MM.1S (cell line): Measurements from ENCODE around the gene MADD.

Experiments
- DNase-seq: peaks from one replicate; pipeline ENCODE4 v3.0.0-alpha.2; 2015
- H2AFZ ChIP-seq: fragments of 300-600 bp; sonication (generic); 2 replicates; pipeline ENCODE4 v1.6.0; 2016; ENCODE audit warnings: antibody characterized with exemption, low read length
- H3F3A ChIP-seq: fragments of 300-600 bp; sonication (generic); 2 replicates; pipeline ENCODE4 v1.6.1; 2016; ENCODE audit warnings: mild to moderate bottlenecking, antibody characterized with exemption, low read length, moderate library complexity, mixed read lengths; ENCODE audit not compliant: insufficient read depth
- H3K27ac ChIP-seq: fragments of 300-600 bp; sonication (generic); 2 replicates; pipeline ENCODE4 v1.5.1; 2016; ENCODE audit warnings: mild to moderate bottlenecking, low read length
- H3K27me3 ChIP-seq: fragments of 300-600 bp; sonication (generic); replicated peaks from 2 replicates; pipeline ENCODE4 v1.6.0; 2016; ENCODE audit warnings: low read length; ENCODE audit not compliant: insufficient read depth
- H3K36me3 ChIP-seq: fragments of 300-600 bp; sonication (generic); replicated peaks from 2 replicates; pipeline ENCODE4 v1.6.1; 2016; ENCODE audit warnings: mild to moderate bottlenecking, low read length, mixed read lengths; ENCODE audit not compliant: insufficient read depth
- H3K4me1 ChIP-seq: fragments of 300-600 bp; sonication (generic); 2 replicates; pipeline ENCODE4 v1.6.1; 2016; ENCODE audit warnings: low read length, mixed read lengths
- H3K4me2 ChIP-seq: fragments of 300-600 bp; sonication (generic); 2 replicates; pipeline ENCODE4 v1.6.0; 2016; ENCODE audit warnings: low read depth, low read length
- H3K4me3 ChIP-seq: fragments of 300-600 bp; sonication (generic); 2 replicates; pipeline ENCODE4 v1.5.1; 2016; ENCODE audit warnings: low read length, mixed read lengths
- H3K79me2 ChIP-seq: fragments of 300-600 bp; sonication (generic); 2 replicates; pipeline ENCODE4 v1.6.1; 2016; ENCODE audit warnings: mixed run types, low read length, mixed read lengths
- H3K9ac ChIP-seq: fragments of 300-600 bp; sonication (generic); 2 replicates; pipeline ENCODE4 v1.6.1; 2016; ENCODE audit warnings: low read length, mixed read lengths
- H3K9me2 ChIP-seq: fragments of 300-600 bp; sonication (generic); replicated peaks from 2 replicates; pipeline ENCODE4 v1.6.1; 2016; ENCODE audit warnings: mild to moderate bottlenecking, low read length, mixed read lengths; ENCODE audit not compliant: insufficient read depth
- H3K9me3 ChIP-seq: fragments of 300-600 bp; sonication (generic); replicated peaks from 2 replicates; pipeline ENCODE4 v1.6.1; 2016; ENCODE audit warnings: mild to moderate bottlenecking, low read length, mixed read lengths; ENCODE audit not compliant: insufficient read depth
- H4K20me1 ChIP-seq: fragments of 300-600 bp; sonication (generic); 2 replicates; pipeline ENCODE4 v1.6.1; 2016; ENCODE audit warnings: mild to moderate bottlenecking, low read length, moderate library complexity, mixed read lengths; ENCODE audit not compliant: insufficient read depth
- CTCF ChIP-seq: fragments of 300-600 bp; sonication (generic); IDR thresholded peaks from 2 replicates; pipeline ENCODE4 v1.5.1; 2016; ENCODE audit warnings: antibody characterized with exemption, low read length, mixed read lengths
- EZH2 ChIP-seq: fragments of 300-600 bp; sonication (generic); optimal IDR thresholded peaks from 2 replicates; pipeline ENCODE3; 2017; ENCODE audit warnings: low read depth, mild to moderate bottlenecking, antibody characterized with exemption, low read length, mixed read lengths
- EZH2phosphoT487 ChIP-seq: fragments of 300-600 bp; sonication (generic); IDR thresholded peaks from 2 replicates; pipeline ENCODE4 v1.6.1; 2018; ENCODE audit warnings: antibody characterized with exemption, low read length

The MADD gene

GRCh38 chr11:47374720-47375019 is 104.7 kb downstream of the MADD start:
- Histone ChIP-seq H3K4me1 (0 out of 2 replicates have a peak, but pooled peaks cover 7% of the 10 kb centered on the region), H4K20me1 (no peaks in the 10 kb centered on the region), H2AFZ (no peak overlapping the region), H3K9me3 (no peaks in the 10 kb centered on the region), H3K79me2 (no peaks in the 10 kb centered on the region), H3K4me2 (no peak overlapping the region), H3K27ac (no peak overlapping the region), H3K4me3 (no peak overlapping the region), H3K9me2 (no peaks in the 10 kb centered on the region), H3K36me3 (no peaks in the 10 kb centered on the region), H3F3A (no peaks in the 10 kb centered on the region), H3K9ac (no peak overlapping the region), H3K27me3 (no peaks in the 10 kb centered on the region)
- no peak for DNase-seq
- TF ChIP-seq CTCF (no peak), EZH2phosphoT487 (no peak), EZH2 (no peak)

GRCh38 chr11:47375020-47375419 is 105.1 kb downstream of the MADD start:
- H3K9ac ChIP-seq, result no peak overlapping the region
- H3K4me1 ChIP-seq, result 0 out of 2 replicates have a peak, but pooled peaks cover 7% of the 10 kb centered on the region
- DNase-seq, result no peak
- H3K9me3 ChIP-seq, result no peaks in the 10 kb centered on the region
- no peaks in the 10 kb centered on the region for H3F3A ChIP-seq
- H3K36me3 ChIP-seq, result no peaks in the 10 kb centered on the region
- no peaks in the 10 kb centered on the region for H4K20me1 ChIP-seq
- no peaks in the 10 kb centered on the region for H3K27me3 ChIP-seq
- no peak overlapping the region for H2AFZ ChIP-seq
- H3K4me3 ChIP-seq, result no peak overlapping the region
- no peak for TF ChIP-seq EZH2phosphoT487
- no peak for TF ChIP-seq CTCF
- TF ChIP-seq EZH2, result no peak
- H3K79me2 ChIP-seq, result no peaks in the 10 kb centered on the region
- H3K9me2 ChIP-seq, result no peaks in the 10 kb centered on the region
- H3K4me2 ChIP-seq, result no peak overlapping the region
- no peak overlapping the region for H3K27ac ChIP-seq

- no peaks in the 10 kb centered on the region for H3K9me3 ChIP-seq
- no peak for TF ChIP-seq EZH2phosphoT487
- H3K4me3 ChIP-seq, result no peak overlapping the region
- no peak for DNase-seq
- no peak overlapping the region for H3K9ac ChIP-seq
- H2AFZ ChIP-seq, result no peak overlapping the region
- no peaks in the 10 kb centered on the region for H3K36me3 ChIP-seq
- no peaks in the 10 kb centered on the region for H3F3A ChIP-seq
- H4K20me1 ChIP-seq, result no peaks in the 10 kb centered on the region
- H3K27me3 ChIP-seq, result no peaks in the 10 kb centered on the region
- no peaks in the 10 kb centered on the region for H3K9me2 ChIP-seq
- H3K4me1 ChIP-seq, result 0 out of 2 replicates have a peak, but pooled peaks cover 7% of the 10 kb centered on the region
- H3K4me2 ChIP-seq, result no peak overlapping the region
- no peak overlapping the region for H3K27ac ChIP-seq
- no peaks in the 10 kb centered on the region for H3K79me2 ChIP-seq
These were observed 105.7 kb downstream of the MADD start for GRCh38 chr11:47375546-47376085.

GRCh38 chr11:47376107-47376524 is 106.2 kb downstream of the MADD start:
- no peak overlapping the region for H2AFZ ChIP-seq
- H3K36me3 ChIP-seq, result no peaks in the 10 kb centered on the region
- DNase-seq, result no peak
- 0 out of 2 replicates have a peak, but pooled peaks cover 7% of the 10 kb centered on the region for H3K4me1 ChIP-seq
- H3K27ac ChIP-seq, result no peak overlapping the region
- no peak overlapping the region for H3K4me3 ChIP-seq
- no peak overlapping the region for H3K9ac ChIP-seq
- no peak overlapping the region for H3K4me2 ChIP-seq
- no peaks in the 10 kb centered on the region for H3K27me3 ChIP-seq
- H4K20me1 ChIP-seq, result no peaks in the 10 kb centered on the region
- no peaks in the 10 kb centered on the region for H3K79me2 ChIP-seq
- H3K9me2 ChIP-seq, result no peaks in the 10 kb centered on the region
- no peak for TF ChIP-seq CTCF
- no peak for TF ChIP-seq EZH2
- no peak for TF ChIP-seq EZH2phosphoT487
- H3F3A ChIP-seq, result no peaks in the 10 kb centered on the region
- H3K9me3 ChIP-seq, result no peaks in the 10 kb centered on the region
